ENCODE results near the gene VPS11. TPM values are rescaled to one million over a fixed set of nuclear protein-coding genes. Genes with fewer than 3 reads are reported as not detected.

The VPS11 gene
- total RNA-seq, 6 experiments from 2014 or later, result 27.4 to 31.4 (median 27.8) TPM

DNA sequence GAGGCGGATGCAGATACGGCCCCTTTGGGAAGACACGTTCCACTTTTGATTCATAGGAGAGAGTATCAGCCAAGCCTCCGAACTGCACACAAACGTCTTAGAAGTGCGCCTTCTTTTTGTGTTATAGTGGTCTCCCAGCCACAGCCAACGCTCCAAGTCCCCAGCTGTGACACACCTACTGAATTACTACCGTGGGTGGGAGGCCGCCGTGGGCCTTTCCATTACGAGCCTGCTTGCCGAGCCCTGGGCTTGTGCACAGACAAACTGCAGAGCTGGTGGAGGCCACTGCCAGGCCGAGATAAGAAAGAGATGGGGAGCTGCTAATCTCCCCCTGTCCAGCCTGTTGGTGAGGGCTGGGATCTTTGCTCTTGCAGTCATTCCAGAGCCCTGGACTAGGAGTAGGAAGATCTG is 17.8 kb downstream of the VPS11 start:
- no peak for DNase-seq
- Mint-ChIP-seq H3K36me3 (ENCODE audit: low read depth) (peaks cover 13% of the 10 kb centered on the region; the same call in 1 of the 2 replicates), H3K4me1 (ENCODE audit: low read depth) (peaks cover 23% of the 10 kb centered on the region)

DNA sequence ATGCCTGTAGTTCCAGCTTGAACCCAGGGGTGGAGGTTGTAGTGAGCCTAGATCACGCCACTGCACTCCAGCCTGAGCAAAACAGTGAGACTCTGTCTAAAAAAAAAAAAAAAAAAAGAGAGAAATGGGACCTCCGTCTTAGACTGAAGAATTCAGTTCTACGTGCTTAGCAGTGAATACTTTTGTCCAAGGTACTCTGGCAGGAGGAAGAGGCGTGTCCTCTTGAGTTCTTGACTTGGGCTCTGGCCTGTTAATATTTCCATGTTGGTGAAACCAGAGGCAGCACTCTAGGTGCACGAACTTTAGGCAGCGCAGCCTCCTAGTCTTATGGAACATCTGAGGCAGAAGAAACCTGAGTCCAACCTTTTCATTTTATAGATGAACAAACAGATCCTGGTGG is 19.5 kb downstream of the VPS11 start:
- H3K4me3 Mint-ChIP-seq, result no peak overlapping the region
- no peaks in the 10 kb centered on the region for H3K9me3 Mint-ChIP-seq
- peaks cover 4% of the 10 kb centered on the region; the same call in 1 of the 2 replicates for H3K36me3 Mint-ChIP-seq (ENCODE audit: low read depth)
- H3K27ac Mint-ChIP-seq, result peak overlapping the region; percentile 31; the same call in 1 of the 2 replicates
- DNase-seq, result no peak
- H3K4me1 Mint-ChIP-seq (ENCODE audit: low read depth), result peaks cover 25% of the 10 kb centered on the region
- no peaks in the 10 kb centered on the region for H3K27me3 Mint-ChIP-seq (ENCODE audit: insufficient read depth)
- no peak for TF ChIP-seq CTCF (IDR thresholded peaks at IDR 0.05)

More for the DNA sequence above, 17.8 kb downstream of the VPS11 start:
- no peak for TF ChIP-seq CTCF (IDR thresholded peaks at IDR 0.05)
- Mint-ChIP-seq H3K27me3 (ENCODE audit: insufficient read depth) (no peaks in the 10 kb centered on the region), H3K27ac (peak overlapping the region; percentile 96), H3K9me3 (no peaks in the 10 kb centered on the region), H3K4me3 (peak overlapping the region; percentile 100)

DNA sequence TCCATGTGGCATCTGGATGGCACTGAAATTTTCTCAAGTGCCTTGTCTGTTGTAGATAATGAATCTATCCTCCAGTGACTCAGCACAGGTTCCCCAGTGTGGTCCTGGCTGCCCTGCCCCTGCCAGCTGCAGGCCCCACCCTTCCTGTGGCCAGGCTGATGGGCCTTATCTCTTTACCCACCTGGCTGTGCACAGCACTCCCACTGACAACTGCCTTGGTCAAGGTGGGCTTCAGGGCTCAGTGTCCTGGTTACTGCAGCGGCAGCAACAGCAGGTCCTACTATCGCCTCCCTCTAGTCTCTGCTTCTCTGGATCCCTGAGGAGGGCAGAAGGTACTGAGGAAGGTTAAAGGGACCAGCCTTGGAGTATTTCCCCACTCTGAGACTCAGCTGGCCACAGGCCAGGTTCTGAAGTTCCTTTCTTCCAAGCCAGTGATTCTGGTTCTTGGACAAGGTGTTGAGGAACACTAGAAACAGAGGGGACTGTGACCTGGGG is 20.2 kb downstream of the VPS11 start:
- no peak overlapping the region for H3K4me3 Mint-ChIP-seq

DNA sequence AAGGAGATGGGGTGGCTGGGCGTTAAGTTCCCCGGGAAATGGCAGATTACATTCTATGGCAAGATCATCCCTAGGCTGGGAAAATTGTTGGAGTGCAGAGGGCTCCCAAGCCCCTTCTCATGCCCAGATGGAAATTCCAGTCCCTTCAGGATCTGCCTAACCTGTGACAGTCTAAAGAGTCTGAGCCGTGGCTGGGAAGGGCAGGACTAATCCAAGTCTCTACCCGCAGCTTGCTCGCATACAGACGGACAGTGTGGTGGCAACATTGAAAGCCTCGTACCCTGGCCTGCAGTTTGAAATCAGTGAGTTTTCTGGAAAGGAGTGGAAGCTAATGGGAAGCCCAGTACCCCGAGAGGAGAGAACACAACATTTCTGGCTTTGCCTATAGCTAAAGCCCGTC is 20.8 kb downstream of the VPS11 start:
- Mint-ChIP-seq H3K36me3 (ENCODE audit: low read depth) (peaks cover 12% of the 10 kb centered on the region), H3K9me3 (no peaks in the 10 kb centered on the region), H3K27ac (no peak overlapping the region), H3K4me3 (no peak overlapping the region), H3K4me1 (ENCODE audit: low read depth) (peaks cover 38% of the 10 kb centered on the region), H3K27me3 (ENCODE audit: insufficient read depth) (no peaks in the 10 kb centered on the region)
- TF ChIP-seq CTCF (IDR thresholded peaks at IDR 0.05), result no peak
- DNase-seq, result no peak

More for the DNA sequence above, 20.2 kb downstream of the VPS11 start:
- Mint-ChIP-seq H3K36me3 (ENCODE audit: low read depth) (peaks cover 8% of the 10 kb centered on the region; the same call in 1 of the 2 replicates), H3K27me3 (ENCODE audit: insufficient read depth) (no peaks in the 10 kb centered on the region), H3K4me1 (ENCODE audit: low read depth) (peaks cover 32% of the 10 kb centered on the region), H3K27ac (peak overlapping the region; percentile 31; the same call in 1 of the 2 replicates), H3K9me3 (no peaks in the 10 kb centered on the region)
- TF ChIP-seq CTCF (IDR thresholded peaks at IDR 0.05), result no peak
- no peak for DNase-seq

- Mint-ChIP-seq H3K36me3 (ENCODE audit: low read depth) (peaks cover 19% of the 10 kb centered on the region), H3K4me1 (ENCODE audit: low read depth) (peaks cover 42% of the 10 kb centered on the region), H3K27ac (no peak overlapping the region), H3K27me3 (ENCODE audit: insufficient read depth) (peaks cover 2% of the 10 kb centered on the region; the same call in 1 of the 2 replicates), H3K9me3 (no peaks in the 10 kb centered on the region), H3K4me3 (no peak overlapping the region)
- DNase-seq, result no peak
- no peak for TF ChIP-seq CTCF (IDR thresholded peaks at IDR 0.05)
Measured at GRCh38 chr11:119089319-119089718, 21.7 kb downstream of the VPS11 start.

Data from HFFc6 (cell line).